ENCODE data around the gene ASB8.
"Not testable (repeated sequence)": the region's sequence is repeated elsewhere in the genome, so short reads cannot be mapped to it uniquely, and the experiment has no call there.

Gene ASB8

GRCh38 chr12:48143898-48144297, 13.4 kb downstream of the ASB8 start:
- in situ Hi-C loops (cut with MboI; ENCODE audit: low sequenced_read_pairs) = no loop called here

- in situ Hi-C loops (cut with MboI; ENCODE audit: low sequenced_read_pairs) = no loop called here
Observed at GRCh38 chr12:48142818-48143674, 14.3 kb downstream of the ASB8 start.

GRCh38 chr12:48135027-48135426, 22.3 kb downstream of the ASB8 start:
- in situ Hi-C loops (cut with MboI; ENCODE audit: low sequenced_read_pairs) = no loop called here

- in situ Hi-C loops (cut with MboI; ENCODE audit: low sequenced_read_pairs) = no loop called here
Observed at GRCh38 chr12:48132826-48133225, 24.5 kb downstream of the ASB8 start.

- in situ Hi-C loops (cut with MboI; ENCODE audit: low sequenced_read_pairs) = no loop called here
Observed at GRCh38 chr12:48131517-48131916, 25.8 kb downstream of the ASB8 start.

- in situ Hi-C loops (cut with MboI; ENCODE audit: low sequenced_read_pairs) = no loop called here
Observed at GRCh38 chr12:48129376-48129775, 27.9 kb downstream of the ASB8 start.

GRCh38 chr12:48128800-48129199, 28.5 kb downstream of the ASB8 start:
- in situ Hi-C loops (cut with MboI; ENCODE audit: low sequenced_read_pairs) = no loop called here

- in situ Hi-C loops (cut with MboI; ENCODE audit: low sequenced_read_pairs) = no loop called here
Observed at GRCh38 chr12:48126953-48127630, 30.2 kb downstream of the ASB8 start.

GRCh38 chr12:48125985-48126384, 31.3 kb downstream of the ASB8 start:
- in situ Hi-C loops (cut with MboI; ENCODE audit: low sequenced_read_pairs) = no loop called here

GRCh38 chr12:48125542-48125941, 31.8 kb downstream of the ASB8 start:
- in situ Hi-C loops (cut with MboI; ENCODE audit: low sequenced_read_pairs) = not testable (repeated sequence)

GRCh38 chr12:48123169-48123568, 34.1 kb downstream of the ASB8 start:
- in situ Hi-C loops (cut with MboI; ENCODE audit: low sequenced_read_pairs) = no loop called here

- in situ Hi-C loops (cut with MboI; ENCODE audit: low sequenced_read_pairs) = no loop called here
Observed at GRCh38 chr12:48122065-48122834, 35.1 kb downstream of the ASB8 start.

GRCh38 chr12:48121522-48121921, 35.8 kb downstream of the ASB8 start:
- in situ Hi-C loops (cut with MboI; ENCODE audit: low sequenced_read_pairs) = no loop called here

GRCh38 chr12:48119834-48120195, 37.5 kb downstream of the ASB8 start:
- in situ Hi-C loops (cut with MboI; ENCODE audit: low sequenced_read_pairs) = no loop called here

GRCh38 chr12:48119078-48119833, 38.1 kb downstream of the ASB8 start, which contains the start of gene PFKM:
Gene PFKM, plus strand, starts transcription at chr12:48119364. Its CDS starts 3,411 bp downstream, at chr12:48122775.
- in situ Hi-C loops (cut with MboI; ENCODE audit: low sequenced_read_pairs) = no loop called here

GRCh38 chr12:48118284-48118871, 38.9 kb downstream of the ASB8 start:
- in situ Hi-C loops (cut with MboI; ENCODE audit: low sequenced_read_pairs) = no loop called here

- in situ Hi-C loops (cut with MboI; ENCODE audit: low sequenced_read_pairs) = no loop called here
Observed at GRCh38 chr12:48115957-48116356, 41.4 kb downstream of the ASB8 start.

GRCh38 chr12:48111312-48111693, 46.0 kb downstream of the ASB8 start:
- in situ Hi-C loops (cut with MboI; ENCODE audit: low sequenced_read_pairs) = not testable (repeated sequence)

- in situ Hi-C loops (cut with MboI; ENCODE audit: low sequenced_read_pairs) = no loop called here
Observed at GRCh38 chr12:48110691-48111311, 46.5 kb downstream of the ASB8 start.

- in situ Hi-C loops (cut with MboI; ENCODE audit: low sequenced_read_pairs) = no loop called here
Observed at GRCh38 chr12:48109424-48109823, 47.9 kb downstream of the ASB8 start.
